MM.1S (cell line): ENCODE measurements around the gene UBE2U.

Source experiments
- DNase-seq: peaks from one replicate; pipeline ENCODE4 v3.0.0-alpha.2; 2015
- H2AFZ ChIP-seq: fragments of 300-600 bp; sonication (generic); 2 replicates; pipeline ENCODE4 v1.6.0; 2016; ENCODE audit warnings: antibody characterized with exemption, low read length
- H3F3A ChIP-seq: fragments of 300-600 bp; sonication (generic); 2 replicates; pipeline ENCODE4 v1.6.1; 2016; ENCODE audit warnings: mild to moderate bottlenecking, antibody characterized with exemption, low read length, moderate library complexity, mixed read lengths; ENCODE audit not compliant: insufficient read depth
- H3K27ac ChIP-seq: fragments of 300-600 bp; sonication (generic); 2 replicates; pipeline ENCODE4 v1.5.1; 2016; ENCODE audit warnings: mild to moderate bottlenecking, low read length
- H3K27me3 ChIP-seq: fragments of 300-600 bp; sonication (generic); replicated peaks from 2 replicates; pipeline ENCODE4 v1.6.0; 2016; ENCODE audit warnings: low read length; ENCODE audit not compliant: insufficient read depth
- H3K36me3 ChIP-seq: fragments of 300-600 bp; sonication (generic); replicated peaks from 2 replicates; pipeline ENCODE4 v1.6.1; 2016; ENCODE audit warnings: mild to moderate bottlenecking, low read length, mixed read lengths; ENCODE audit not compliant: insufficient read depth
- H3K4me1 ChIP-seq: fragments of 300-600 bp; sonication (generic); 2 replicates; pipeline ENCODE4 v1.6.1; 2016; ENCODE audit warnings: low read length, mixed read lengths
- H3K4me2 ChIP-seq: fragments of 300-600 bp; sonication (generic); 2 replicates; pipeline ENCODE4 v1.6.0; 2016; ENCODE audit warnings: low read depth, low read length
- H3K4me3 ChIP-seq: fragments of 300-600 bp; sonication (generic); 2 replicates; pipeline ENCODE4 v1.5.1; 2016; ENCODE audit warnings: low read length, mixed read lengths
- H3K79me2 ChIP-seq: fragments of 300-600 bp; sonication (generic); 2 replicates; pipeline ENCODE4 v1.6.1; 2016; ENCODE audit warnings: mixed run types, low read length, mixed read lengths
- H3K9ac ChIP-seq: fragments of 300-600 bp; sonication (generic); 2 replicates; pipeline ENCODE4 v1.6.1; 2016; ENCODE audit warnings: low read length, mixed read lengths
- H3K9me2 ChIP-seq: fragments of 300-600 bp; sonication (generic); replicated peaks from 2 replicates; pipeline ENCODE4 v1.6.1; 2016; ENCODE audit warnings: mild to moderate bottlenecking, low read length, mixed read lengths; ENCODE audit not compliant: insufficient read depth
- H3K9me3 ChIP-seq: fragments of 300-600 bp; sonication (generic); replicated peaks from 2 replicates; pipeline ENCODE4 v1.6.1; 2016; ENCODE audit warnings: mild to moderate bottlenecking, low read length, mixed read lengths; ENCODE audit not compliant: insufficient read depth
- H4K20me1 ChIP-seq: fragments of 300-600 bp; sonication (generic); 2 replicates; pipeline ENCODE4 v1.6.1; 2016; ENCODE audit warnings: mild to moderate bottlenecking, low read length, moderate library complexity, mixed read lengths; ENCODE audit not compliant: insufficient read depth
- EZH2 ChIP-seq: fragments of 300-600 bp; sonication (generic); optimal IDR thresholded peaks from 2 replicates; pipeline ENCODE3; 2017; ENCODE audit warnings: low read depth, mild to moderate bottlenecking, antibody characterized with exemption, low read length, mixed read lengths
- EZH2phosphoT487 ChIP-seq: fragments of 300-600 bp; sonication (generic); IDR thresholded peaks from 2 replicates; pipeline ENCODE4 v1.6.1; 2018; ENCODE audit warnings: antibody characterized with exemption, low read length
- TF ChIP-seq, protein P1 (sequence below): fragments of 300-600 bp; sonication (generic); IDR thresholded peaks from 2 replicates; pipeline ENCODE4 v1.5.1; 2016; ENCODE audit warnings: antibody characterized with exemption, low read length, mixed read lengths

The UBE2U gene

DNA sequence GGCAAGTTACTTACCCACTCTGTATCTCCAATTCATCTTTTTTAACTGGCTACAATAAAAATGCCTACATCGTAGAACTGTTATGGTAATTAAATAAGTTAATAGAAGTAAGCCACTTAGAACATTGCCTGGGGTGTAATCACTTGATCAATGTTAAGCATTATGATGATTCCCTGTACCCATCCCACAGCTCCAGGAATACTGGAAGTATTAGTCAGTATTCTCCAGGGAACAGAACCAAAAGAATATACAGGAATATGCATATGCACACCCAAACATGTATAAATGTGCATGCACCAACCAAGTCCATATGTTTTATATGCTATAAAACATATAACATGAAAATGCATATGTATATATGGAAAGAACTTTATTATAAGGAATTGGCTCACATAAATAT is 107.3 kb downstream of the UBE2U start:
- no peaks in the 10 kb centered on the region for H3K36me3 ChIP-seq
- TF ChIP-seq EZH2 (no peak), EZH2phosphoT487 (no peak)
- TF ChIP-seq, protein P1, sequence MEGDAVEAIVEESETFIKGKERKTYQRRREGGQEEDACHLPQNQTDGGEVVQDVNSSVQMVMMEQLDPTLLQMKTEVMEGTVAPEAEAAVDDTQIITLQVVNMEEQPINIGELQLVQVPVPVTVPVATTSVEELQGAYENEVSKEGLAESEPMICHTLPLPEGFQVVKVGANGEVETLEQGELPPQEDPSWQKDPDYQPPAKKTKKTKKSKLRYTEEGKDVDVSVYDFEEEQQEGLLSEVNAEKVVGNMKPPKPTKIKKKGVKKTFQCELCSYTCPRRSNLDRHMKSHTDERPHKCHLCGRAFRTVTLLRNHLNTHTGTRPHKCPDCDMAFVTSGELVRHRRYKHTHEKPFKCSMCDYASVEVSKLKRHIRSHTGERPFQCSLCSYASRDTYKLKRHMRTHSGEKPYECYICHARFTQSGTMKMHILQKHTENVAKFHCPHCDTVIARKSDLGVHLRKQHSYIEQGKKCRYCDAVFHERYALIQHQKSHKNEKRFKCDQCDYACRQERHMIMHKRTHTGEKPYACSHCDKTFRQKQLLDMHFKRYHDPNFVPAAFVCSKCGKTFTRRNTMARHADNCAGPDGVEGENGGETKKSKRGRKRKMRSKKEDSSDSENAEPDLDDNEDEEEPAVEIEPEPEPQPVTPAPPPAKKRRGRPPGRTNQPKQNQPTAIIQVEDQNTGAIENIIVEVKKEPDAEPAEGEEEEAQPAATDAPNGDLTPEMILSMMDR = no peak
- no peak for DNase-seq
- no peaks in the 10 kb centered on the region for H3K9me2 ChIP-seq
- H3K4me2 ChIP-seq = no peak overlapping the region
- H3K79me2 ChIP-seq = no peaks in the 10 kb centered on the region
- H3K27ac ChIP-seq = no peak overlapping the region
- H3K4me3 ChIP-seq = no peak overlapping the region
- no peaks in the 10 kb centered on the region for H3K9me3 ChIP-seq
- no peaks in the 10 kb centered on the region for H4K20me1 ChIP-seq
- H2AFZ ChIP-seq = no peak overlapping the region
- no peaks in the 10 kb centered on the region for H3K4me1 ChIP-seq
- H3K27me3 ChIP-seq = no peaks in the 10 kb centered on the region
- no peaks in the 10 kb centered on the region for H3F3A ChIP-seq
- no peak overlapping the region for H3K9ac ChIP-seq

GRCh38 chr1:64312431-64312830 is 109.0 kb downstream of the UBE2U start:
- H3K9me2 ChIP-seq = no peaks in the 10 kb centered on the region
- H3K36me3 ChIP-seq = no peaks in the 10 kb centered on the region
- H3K4me1 ChIP-seq = no peaks in the 10 kb centered on the region
- no peak overlapping the region for H2AFZ ChIP-seq
- H3K9me3 ChIP-seq = no peaks in the 10 kb centered on the region
- H3F3A ChIP-seq = no peaks in the 10 kb centered on the region
- no peak overlapping the region for H3K9ac ChIP-seq
- H3K79me2 ChIP-seq = no peaks in the 10 kb centered on the region
- no peak for DNase-seq
- H3K4me3 ChIP-seq = no peak overlapping the region
- no peaks in the 10 kb centered on the region for H3K27me3 ChIP-seq
- H3K27ac ChIP-seq = no peak overlapping the region
- no peak for TF ChIP-seq EZH2phosphoT487
- TF ChIP-seq EZH2 = no peak
- TF ChIP-seq, protein P1 = no peak
- no peak overlapping the region for H3K4me2 ChIP-seq
- H4K20me1 ChIP-seq = no peaks in the 10 kb centered on the region

DNA sequence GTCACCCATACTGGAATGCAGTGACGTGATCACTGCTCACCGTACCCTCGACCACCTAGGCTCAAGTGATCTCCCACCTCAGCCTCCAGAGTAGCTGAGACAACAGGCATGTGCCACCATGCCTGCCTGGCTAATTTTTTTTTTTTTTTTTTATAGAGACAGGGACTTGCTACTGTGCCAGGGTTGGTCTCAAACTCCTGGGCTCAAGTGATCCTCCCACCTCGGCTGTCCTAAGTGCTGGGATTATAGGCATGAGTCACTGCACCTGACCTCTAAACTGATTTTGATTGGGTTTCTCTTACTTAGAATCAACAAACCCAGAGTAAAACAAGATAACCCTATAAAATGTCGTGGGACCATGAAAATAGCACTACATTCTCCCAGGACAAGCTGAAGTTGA is 112.0 kb downstream of the UBE2U start:
- TF ChIP-seq EZH2phosphoT487 = no peak
- TF ChIP-seq EZH2 = no peak
- TF ChIP-seq, protein P1 = no peak
- H3K9me3 ChIP-seq = no peaks in the 10 kb centered on the region
- H3K36me3 ChIP-seq = no peaks in the 10 kb centered on the region
- H3K27ac ChIP-seq = no peak overlapping the region
- no peaks in the 10 kb centered on the region for H3K4me1 ChIP-seq
- H3F3A ChIP-seq = no peaks in the 10 kb centered on the region
- no peak overlapping the region for H3K4me2 ChIP-seq
- H3K27me3 ChIP-seq = no peaks in the 10 kb centered on the region
- H3K4me3 ChIP-seq = no peak overlapping the region
- DNase-seq = no peak
- H3K9ac ChIP-seq = no peak overlapping the region
- no peaks in the 10 kb centered on the region for H4K20me1 ChIP-seq
- no peaks in the 10 kb centered on the region for H3K9me2 ChIP-seq
- H3K79me2 ChIP-seq = no peaks in the 10 kb centered on the region
- H2AFZ ChIP-seq = no peak overlapping the region
